K562 (cell line): ENCODE measurements around the gene ABHD3. TPM values are rescaled to one million over a fixed set of nuclear protein-coding genes. Genes with fewer than 3 reads are reported as not detected.
A peak's percentile ranks its signal among the peaks of the same experiment; 100 is the strongest.

Experiments
- ATAC-seq: fragments of 200-7000 bp; cut with Tn5 transposase; 3 replicates; pipeline ENCODE4 v1.9.1; 2020; ENCODE audit warnings: moderate library complexity
- BruUV-seq: library from RNA; stranded (reverse); fragments of 400-500 nt; replicated peaks from 2 replicates; lab custom pipeline; 2021; lab: Mats Ljungman, UMichigan
- CTCF ChIA-PET: fragments of 300-600 bp; formaldehyde crosslinking; extraction: SDS; loops from one replicate; lab custom pipeline; 2021; ENCODE audit warnings: low intra/inter-chr PET ratio; lab: Yijun Ruan, JAX
- POLR2A ChIA-PET: fragments of 300-600, 350-650 bp; sonication (Branson Sonifier 250); formaldehyde crosslinking; extraction: SDS; loops from one replicate; lab custom pipeline; 2021; ENCODE audit warnings: antibody characterized with exemption, inconsistent platforms; lab: Yijun Ruan, JAX
- DNase-seq, 4 experiments: peaks; one replicate each; pipeline versions ENCODE4 v3.0.0 to v3.0.0-alpha.2; 2011 to 2018; ENCODE audit warnings: low spot score in 3 of 4, mixed read lengths in 3 of 4; ENCODE audit errors: extremely low read depth in 1 of 4
- FAIRE-seq: peaks from 2 replicates; lab custom pipeline; 2011; peaks lifted over from hg19 to GRCh38; lab: Jason Lieb, UNC
- H2AFZ ChIP-seq: 2 replicates; pipeline ENCODE4 v1.6.0; 2011; ENCODE audit warnings: low read depth, low read length, control low read depth, inconsistent platforms
- H3K27ac ChIP-seq: fragments of 200-600 bp; 3 replicates; pipeline ENCODE4 v1.8.0; 2011; ENCODE audit warnings: low read depth, mild to moderate bottlenecking, control low read depth, inconsistent platforms, low read length, moderate library complexity, mixed read lengths; ENCODE audit errors: extremely low read depth
- H3K27me3 ChIP-seq, 2 experiments: fragments of 300-600 bp in 1 of 2; 2 replicates in 1 of 2; 3 replicates in 1 of 2; pipeline versions ENCODE4 v1.6.0 to v1.8.0; 2011; ENCODE audit warnings: inconsistent platforms in 2 of 2, low read length in 2 of 2, mild to moderate bottlenecking in 1 of 2, mixed read lengths in 1 of 2, moderate library complexity in 1 of 2; ENCODE audit not compliant: control insufficient read depth in 2 of 2, insufficient read depth in 2 of 2
- H3K36me3 ChIP-seq: fragments of 300-600 bp; 3 replicates; pipeline ENCODE4 v1.8.0; 2011; ENCODE audit warnings: mild to moderate bottlenecking, low read length, inconsistent platforms; ENCODE audit not compliant: control insufficient read depth, insufficient read depth
- H3K4me1 ChIP-seq, 2 experiments: fragments of 200-600 bp in 1 of 2; replicated peaks in 1 of 2; 2 replicates in 1 of 2; 3 replicates in 1 of 2; pipeline versions ENCODE4 v1.5.1 to v1.8.0; 2011; ENCODE audit warnings: inconsistent platforms in 2 of 2, low read length in 2 of 2, mild to moderate bottlenecking in 1 of 2, mixed read lengths in 1 of 2, moderate library complexity in 1 of 2; ENCODE audit not compliant: control insufficient read depth in 2 of 2, insufficient read depth in 2 of 2
- H3K4me2 ChIP-seq: 2 replicates; pipeline ENCODE4 v1.6.1; 2011; ENCODE audit warnings: low read length, control low read depth, inconsistent platforms, mixed read lengths; ENCODE audit not compliant: insufficient read depth
- H3K4me3 ChIP-seq: fragments of 200-600 bp; sonication (generic), shearing (Covaris generic); 2 replicates; pipeline ENCODE4 v1.5.1; 2016; ENCODE audit warnings: control low read depth, inconsistent platforms
- H3K79me2 ChIP-seq: fragments of 200-600 bp; 3 replicates; pipeline ENCODE4 v1.8.0; 2011; ENCODE audit warnings: low read length, inconsistent platforms; ENCODE audit not compliant: control insufficient read depth, insufficient read depth
- H3K9ac ChIP-seq, 2 experiments: 2 replicates each; pipeline versions ENCODE4 v1.6.0 to v1.6.1; 2011; ENCODE audit warnings: low read depth in 2 of 2, low read length in 2 of 2, control low read depth in 1 of 2, inconsistent platforms in 1 of 2, mild to moderate bottlenecking in 1 of 2, mixed read lengths in 1 of 2; ENCODE audit not compliant: insufficient read depth in 1 of 2
- H3K9me1 ChIP-seq: one replicate; pipeline ENCODE4 v1.6.0; 2011; ENCODE audit warnings: inconsistent platforms, mild to moderate bottlenecking, low read length, moderate library complexity; ENCODE audit not compliant: control insufficient read depth, insufficient read depth
- H3K9me3 ChIP-seq: replicated peaks from 2 replicates; pipeline ENCODE4 v1.5.1; 2011; ENCODE audit warnings: low read depth, low read length, inconsistent platforms; ENCODE audit not compliant: control insufficient read depth, insufficient read depth
- H4K20me1 ChIP-seq: replicated peaks from 2 replicates; pipeline ENCODE4 v1.6.1; 2011; ENCODE audit warnings: low read length, inconsistent platforms, mixed read lengths; ENCODE audit not compliant: control insufficient read depth, insufficient read depth
- ADNP ChIP-seq: fragments of 200-800 bp; sonication (Bioruptor generic); IDR thresholded peaks from 2 replicates; pipeline ENCODE4 v1.6.1; 2016; ENCODE audit warnings: missing genetic modification characterization, missing compliant biosample characterization
- ARHGAP35 ChIP-seq: fragments of 450-650 bp; IDR thresholded peaks from 2 replicates; pipeline ENCODE4 v1.6.1; 2018; ENCODE audit not compliant: partially characterized antibody
- ATF3 ChIP-seq, 2 experiments: fragments of 450-650 bp in 1 of 2; sonication (generic) in 1 of 2; formaldehyde crosslinking in 1 of 2; IDR thresholded peaks in 1 of 2; conservative IDR thresholded peaks in 1 of 2; 2 replicates each; pipeline versions ENCODE4 v1.6.1 to v1.8.1; 2016 to 2023; ENCODE audit warnings: mild to moderate bottlenecking in 2 of 2, moderate library complexity in 2 of 2, inconsistent platforms in 1 of 2, missing genetic modification reagents in 1 of 2
- EZH2 ChIP-seq: IDR thresholded peaks from 2 replicates; pipeline ENCODE4 v1.6.1; 2012; ENCODE audit warnings: low read depth, mild to moderate bottlenecking, inconsistent platforms, low read length, borderline replicate concordance
- FOSL1 ChIP-seq: fragments of 200-800 bp; sonication (Bioruptor generic); conservative IDR thresholded peaks from 2 replicates; pipeline ENCODE4 v1.6.1; 2016; ENCODE audit warnings: missing genetic modification characterization, missing compliant biosample characterization
- HDAC2 ChIP-seq: fragments of 450-650 bp; IDR thresholded peaks from 2 replicates; pipeline ENCODE4 v1.6.1; 2016; ENCODE audit warnings: mild to moderate bottlenecking
- HMG20A ChIP-seq: fragments of 450-650 bp; formaldehyde crosslinking; conservative IDR thresholded peaks from 2 replicates; pipeline ENCODE4 v1.4.0; 2020; ENCODE audit warnings: mild to moderate bottlenecking, mixed read lengths
- ILF3 ChIP-seq: fragments of 450-650 bp; IDR thresholded peaks from 2 replicates; pipeline ENCODE4 v1.6.1; 2018; ENCODE audit warnings: antibody characterized with exemption, mild to moderate bottlenecking, moderate library complexity, borderline replicate concordance
- NR2F6 ChIP-seq: fragments of 450-650 bp; formaldehyde crosslinking; IDR thresholded peaks from 2 replicates; pipeline ENCODE4 v1.4.0; 2020; ENCODE audit warnings: mild to moderate bottlenecking
- POLR2AphosphoS2 ChIP-seq: IDR thresholded peaks from 2 replicates; pipeline ENCODE4 v1.6.1; 2012; ENCODE audit warnings: low read length, improper control_type of control experiment
- ZNF407 ChIP-seq: fragments of 450-650 bp; IDR thresholded peaks from 2 replicates; pipeline ENCODE4 v1.6.1; 2016; ENCODE audit warnings: low read depth
- ZNF511 ChIP-seq: sonication (generic); formaldehyde crosslinking; IDR thresholded peaks from 2 replicates; pipeline ENCODE4 v1.8.0; 2022; ENCODE audit warnings: mild to moderate bottlenecking, missing genetic modification reagents
- in situ Hi-C: fragments of 300-500 bp; cut with MboI; formaldehyde crosslinking; loops from 4 replicates; pipeline ENCODE4 v1.15.0; 2018; ENCODE audit warnings: inconsistent platforms, mixed read lengths
- intact Hi-C: fragments of 100-400 bp; cut with micrococcal nuclease; formaldehyde crosslinking; loops from 2 replicates; pipeline ENCODE4 v1.14.2; 2022
- polyA plus RNA-seq, 8 experiments: library from polyadenylated mRNA; depleted of rRNA in 4 of 8; stranded (reverse) in 5 of 8; unstranded in 3 of 8; fragments of >200 nt; fragmentation: Nextera tagmentation in 2 of 8; fragmentation: Illumina TruSeq in 1 of 8; extraction: Ambion mirVana in 2 of 8; extraction: Trizol in 1 of 8; gene quantifications; 2 replicates each; pipeline versions ENCODE4 v1.2.1 to v1.2.3, GENCODE V29; 2011 to 2014; ENCODE audit warnings: inconsistent platforms in 1 of 8, missing spikeins in 1 of 8
- total RNA-seq, 7 experiments: library from RNA; depleted of rRNA in 6 of 7; stranded (reverse); fragments of >200 nt in 6 of 7; fragmentation: Illumina TruSeq in 2 of 7; extraction: Trizol in 2 of 7; gene quantifications; 2 replicates each; pipeline versions ENCODE4 v1.2.1 to v1.2.3, GENCODE V29; 2011 to 2021; ENCODE audit warnings: low replicate concordance in 1 of 7

ABHD3 gene
- total and polyA plus RNA-seq, 9 of the 15 experiments (the other 6 are each of a cell fraction or from before 2014, with no cell fraction given) = 6.3 to 38.8 (median 19.4) TPM

GRCh38 chr18:21660078-21660477 lies 44.5 kb downstream of the ABHD3 start (continued):
- TF ChIP-seq ZNF511 (CRISPR knock-in tag) (no peak), EZH2 (no peak), POLR2AphosphoS2 (no peak), ARHGAP35 (no peak), ILF3 (no peak)

- no peak overlapping the region for H3K4me2 ChIP-seq
- H3K27me3 ChIP-seq = no peaks in the 10 kb centered on the region
- no peak overlapping the region for H2AFZ ChIP-seq
- ChIA-PET CTCF (no interaction called here), POLR2A (no interaction called here)
- in situ Hi-C loops = no loop called here
- no peaks in the 10 kb centered on the region for H3K9me1 ChIP-seq
- TF ChIP-seq HDAC2 = no peak
- TF ChIP-seq ATF3 (IDR thresholded peaks at IDR 0.05) = peak; percentile 30; the same call in 1 of the 2 replicates
- no peak for TF ChIP-seq ATF3 (CRISPR knock-in tag; conservative IDR thresholded peaks at IDR 0.05)
- no peak for TF ChIP-seq ZNF407
- no peak for TF ChIP-seq NR2F6
- TF ChIP-seq HMG20A (CRISPR knock-in tag) = no peak
- 0 out of 2 replicates have a peak, but pooled peaks have one; percentile 24 for TF ChIP-seq FOSL1 (tag)
- no peak for TF ChIP-seq ADNP (tag)
- H3K4me1 ChIP-seq = no peaks in the 10 kb centered on the region
- H3K4me3 ChIP-seq = no peak overlapping the region
- H3K9ac ChIP-seq = no peak overlapping the region
- no peaks in the 10 kb centered on the region; the same call in 1 of the 2 replicates for H3K9me3 ChIP-seq
- no peak for ATAC-seq
- no peak overlapping the region for H3K27ac ChIP-seq
- no TSS peak for BruUV-seq
- H4K20me1 ChIP-seq = no peaks in the 10 kb centered on the region
- FAIRE-seq = no peak
- H3K36me3 ChIP-seq = peaks cover 12% of the 10 kb centered on the region; the same call in 1 of the 3 replicates
- intact Hi-C loops = loop anchor here (10.0 kb wide), 1 partner anchor 48 kb away; the partner anchor contains the start of gene ABHD3
- DNase-seq = no peak
- no peaks in the 10 kb centered on the region for H3K79me2 ChIP-seq
These were observed 48.2 kb downstream of the ABHD3 start for GRCh38 chr18:21656402-21656801.
